GM19463 (cell line): ENCODE measurements around the gene COL27A1.
"Not testable (repeated sequence)": the region's sequence is repeated elsewhere in the genome, so short reads cannot be mapped to it uniquely, and the experiment has no call there.

Experiments used
- ATAC-seq: cut with Tn5 transposase; IDR thresholded peaks from one replicate; pipeline ENCODE4 v1.9.1; 2021; ENCODE audit warnings: mild to moderate bottlenecking, moderate library complexity; ENCODE audit not compliant: unreplicated experiment

COL27A1 gene

GRCh38 chr9:114122136-114123027 lies 33.0 kb upstream of the COL27A1 start:
- ATAC-seq, result no peak

GRCh38 chr9:114123031-114123977 lies 32.0 kb upstream of the COL27A1 start:
- ATAC-seq, result no peak

- no peak for ATAC-seq
Observed at GRCh38 chr9:114124138-114124537, 31.2 kb upstream of the COL27A1 start.

- no peak for ATAC-seq
Observed at GRCh38 chr9:114124666-114125475, 30.5 kb upstream of the COL27A1 start.

GRCh38 chr9:114125476-114126013 lies 29.8 kb upstream of the COL27A1 start:
- ATAC-seq, result no peak

GRCh38 chr9:114126247-114127060 lies 28.9 kb upstream of the COL27A1 start:
- no peak for ATAC-seq

GRCh38 chr9:114128759-114129158 lies 26.6 kb upstream of the COL27A1 start:
- ATAC-seq, result not testable (repeated sequence)

- no peak for ATAC-seq
Observed at GRCh38 chr9:114130141-114130540, 25.2 kb upstream of the COL27A1 start.

- ATAC-seq, result no peak
Observed at GRCh38 chr9:114130624-114131277, 24.6 kb upstream of the COL27A1 start.

- ATAC-seq, result no peak
Observed at GRCh38 chr9:114131808-114132549, 23.4 kb upstream of the COL27A1 start.

GRCh38 chr9:114132550-114132918 lies 22.8 kb upstream of the COL27A1 start:
- no peak for ATAC-seq

GRCh38 chr9:114134827-114135396 lies 20.4 kb upstream of the COL27A1 start:
- ATAC-seq, result no peak

- ATAC-seq, result no peak
Observed at GRCh38 chr9:114137831-114138230, 17.5 kb upstream of the COL27A1 start.

GRCh38 chr9:114138552-114138971 lies 16.8 kb upstream of the COL27A1 start:
- no peak for ATAC-seq

GRCh38 chr9:114139071-114139470 lies 16.3 kb upstream of the COL27A1 start:
- ATAC-seq, result no peak

GRCh38 chr9:114140401-114140800 lies 14.9 kb upstream of the COL27A1 start:
- ATAC-seq, result no peak

- no peak for ATAC-seq
Observed at GRCh38 chr9:114140850-114141249, 14.5 kb upstream of the COL27A1 start.
